HT-29 (cell line): ENCODE measurements around the gene ZCCHC7. TPM values are rescaled to one million over a fixed set of nuclear protein-coding genes. Genes with fewer than 3 reads are reported as not detected.
"Not testable (repeated sequence)": the region's sequence is repeated elsewhere in the genome, so short reads cannot be mapped to it uniquely, and the experiment has no call there.

Experiments
- DNase-seq: peaks from one replicate; pipeline ENCODE4 v3.0.0-alpha.2; 2015; ENCODE audit warnings: low spot score
- total RNA-seq: library from RNA; depleted of rRNA; stranded (reverse); fragments of >200 nt; shearing (Covaris generic); gene quantifications from 2 replicates; pipeline ENCODE4 v1.2.3, GENCODE V29; 2014

The ZCCHC7 gene
- total RNA-seq, 1 experiment from 2014 or later = 4.6 TPM

DNA sequence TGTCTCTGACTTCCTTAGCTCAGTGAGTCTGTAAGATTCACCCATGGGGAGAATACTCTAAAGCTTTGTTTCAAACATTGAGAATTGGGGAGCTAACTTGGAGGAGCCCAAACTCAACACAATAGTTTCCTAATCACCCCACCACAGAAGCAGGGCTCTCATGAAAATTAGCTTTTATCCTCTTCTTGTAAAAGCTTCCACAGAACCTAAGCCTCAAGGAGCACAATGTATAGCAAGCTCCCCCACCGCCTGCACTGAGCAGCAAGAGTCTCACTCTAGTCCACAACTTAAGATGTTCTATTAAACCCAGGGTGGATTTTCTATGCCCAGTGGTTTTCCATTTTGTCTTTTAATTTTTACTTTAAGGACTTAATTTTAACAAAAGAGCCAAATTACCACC lies 253.2 kb downstream of the ZCCHC7 start:
- no peak for DNase-seq

DNA sequence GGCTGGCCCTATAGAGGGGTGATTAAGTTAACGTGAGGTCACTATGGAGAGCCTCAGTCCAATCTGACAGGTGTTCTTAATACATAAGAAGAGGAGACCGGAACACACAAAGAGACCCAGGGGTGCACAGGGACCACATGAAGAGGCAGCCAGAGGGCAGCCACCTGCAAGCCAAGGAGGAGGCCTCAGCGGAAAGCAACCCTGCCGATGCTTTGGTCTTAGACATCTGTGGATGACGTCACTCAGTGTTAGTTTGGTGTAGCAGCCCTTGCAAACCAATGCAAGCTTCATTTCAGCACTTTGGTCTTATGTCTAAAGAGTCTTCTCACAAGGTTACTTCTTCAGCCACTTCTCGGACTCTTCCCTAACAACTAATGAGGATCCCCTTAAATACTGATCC lies 254.5 kb downstream of the ZCCHC7 start:
- DNase-seq = no peak

DNA sequence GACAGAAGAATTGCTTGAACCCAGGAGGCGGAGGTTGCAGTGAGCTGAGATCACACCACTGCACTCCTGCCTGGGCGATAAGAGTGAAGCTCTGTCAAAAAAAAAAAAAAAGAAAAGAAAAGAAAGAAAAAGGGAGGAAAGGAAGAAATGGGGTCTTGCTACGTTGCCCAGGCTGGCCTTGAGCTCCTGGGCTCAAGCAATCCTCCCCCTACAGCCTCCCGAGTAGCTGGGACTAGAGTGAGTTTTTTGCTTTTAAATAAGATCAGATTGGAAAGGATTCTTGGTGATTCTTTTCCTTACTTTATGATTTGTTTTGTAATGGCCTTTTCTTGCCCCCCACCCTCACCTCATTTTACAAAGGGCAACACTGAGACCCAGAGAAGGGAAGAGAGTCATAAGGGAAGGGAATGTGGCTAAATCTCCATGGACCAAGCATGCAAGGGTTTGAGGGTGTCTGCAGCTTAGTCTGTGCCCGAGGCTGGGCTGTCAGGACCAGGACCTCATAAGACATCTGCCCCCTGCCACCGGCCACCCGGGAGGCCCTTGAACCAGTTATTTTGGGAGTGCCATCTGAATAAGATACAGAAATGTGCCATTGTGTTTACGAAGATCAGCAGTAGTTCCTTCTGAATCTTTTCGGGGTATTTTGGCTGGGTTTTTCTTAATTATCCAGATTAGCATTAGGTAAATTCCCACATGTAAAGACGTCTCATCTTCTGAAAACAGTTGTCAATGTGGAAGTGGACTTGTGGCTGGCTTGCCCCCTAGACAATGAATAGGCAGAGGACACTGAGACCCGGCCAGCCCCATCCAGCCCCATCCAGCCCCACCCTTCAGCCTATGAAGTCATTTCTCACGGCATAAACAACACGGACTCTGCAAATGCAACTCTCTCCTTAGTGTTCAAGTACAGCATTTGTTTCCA lies 257.6 kb downstream of the ZCCHC7 start:
- no peak for DNase-seq

DNA sequence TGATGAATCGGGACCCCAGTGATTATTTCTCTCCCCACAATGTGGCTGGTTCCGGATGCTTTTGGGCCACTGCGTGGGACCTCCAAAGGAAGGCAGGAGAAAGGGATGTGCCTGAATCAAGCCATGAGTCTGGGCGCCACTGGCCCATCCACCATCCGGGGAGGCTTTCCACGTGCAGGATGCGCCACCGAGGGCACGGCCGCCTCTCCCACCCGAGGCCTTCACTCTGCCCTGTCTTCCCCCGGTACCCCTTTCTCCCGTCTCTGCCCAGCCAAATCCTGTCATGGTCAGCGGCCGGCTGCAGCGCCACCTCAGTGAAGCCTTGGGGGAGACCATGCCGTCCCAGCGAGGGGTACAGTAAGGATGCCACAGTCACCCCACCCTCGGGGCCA lies 258.2 kb downstream of the ZCCHC7 start:
- no peak for DNase-seq

DNA sequence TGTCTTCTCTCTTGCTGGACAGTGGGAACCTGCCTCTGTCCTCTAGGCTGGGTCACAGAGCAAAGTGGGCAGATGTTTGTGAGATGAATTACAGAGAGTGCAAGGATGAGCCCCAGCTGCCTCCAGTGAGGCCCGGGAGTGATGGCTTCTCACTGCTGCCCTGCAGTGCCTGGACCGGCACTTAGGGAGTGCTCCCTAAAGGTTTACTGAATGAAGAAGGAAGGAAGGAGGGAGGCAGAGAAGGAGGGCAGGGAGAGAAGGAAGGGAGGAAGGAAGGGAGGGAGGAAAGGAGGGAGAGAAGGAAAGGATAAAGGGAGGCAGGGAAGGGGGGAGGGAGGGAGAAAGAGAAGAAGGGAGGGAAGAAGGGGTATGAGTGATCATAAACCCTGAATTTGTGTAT lies 259.5 kb downstream of the ZCCHC7 start:
- no peak for DNase-seq

DNA sequence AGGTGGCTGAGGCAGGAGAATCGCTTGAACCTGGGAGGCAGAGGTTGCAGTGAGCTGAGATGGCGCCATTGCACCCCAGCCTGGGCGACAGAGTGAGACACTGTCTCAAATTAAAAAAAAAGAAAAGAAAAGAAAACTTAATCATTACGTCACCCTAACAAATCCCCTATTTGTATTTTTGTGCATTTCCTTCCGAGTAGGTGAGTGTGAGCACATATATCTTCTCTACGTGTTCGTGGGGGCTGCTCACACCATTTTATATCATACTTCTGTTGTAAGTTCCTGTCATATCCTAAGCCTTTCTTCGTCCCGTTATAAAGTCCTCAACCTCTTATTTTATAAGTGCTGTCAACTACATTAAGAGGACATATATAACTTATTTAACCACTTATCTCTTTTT lies 260.2 kb downstream of the ZCCHC7 start:
- no peak for DNase-seq

DNA sequence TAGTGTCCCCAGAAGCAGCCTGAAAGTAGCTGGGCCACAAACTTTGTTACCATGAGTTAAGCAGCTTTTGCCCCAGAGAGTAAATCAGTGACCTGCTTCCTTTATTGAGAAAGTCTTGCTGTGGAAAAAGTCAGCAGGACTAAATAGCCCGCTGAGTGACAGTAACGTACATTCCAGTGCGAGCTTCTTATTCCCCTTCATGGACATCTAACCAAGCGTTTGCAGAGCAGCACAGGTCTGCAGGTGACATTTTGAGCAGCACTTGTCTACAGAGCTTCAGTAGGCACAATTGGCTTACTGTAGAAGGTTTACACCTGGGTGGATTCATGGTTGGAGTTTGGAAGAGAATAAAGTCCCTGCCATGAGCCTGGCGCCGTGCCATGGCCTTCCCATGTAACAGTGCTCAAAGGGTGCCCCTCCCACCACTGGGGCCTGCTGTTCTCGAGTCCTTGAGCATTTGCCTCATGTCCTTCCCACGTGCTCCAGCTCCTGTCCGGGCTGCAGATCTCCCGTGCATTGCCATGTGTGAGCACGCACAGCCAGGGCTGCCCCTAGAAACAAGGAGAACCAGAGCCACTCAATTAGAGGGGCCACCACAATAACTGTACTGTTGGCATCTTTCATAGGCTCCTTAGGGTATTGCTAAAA lies 260.8 kb downstream of the ZCCHC7 start:
- no peak for DNase-seq

DNA sequence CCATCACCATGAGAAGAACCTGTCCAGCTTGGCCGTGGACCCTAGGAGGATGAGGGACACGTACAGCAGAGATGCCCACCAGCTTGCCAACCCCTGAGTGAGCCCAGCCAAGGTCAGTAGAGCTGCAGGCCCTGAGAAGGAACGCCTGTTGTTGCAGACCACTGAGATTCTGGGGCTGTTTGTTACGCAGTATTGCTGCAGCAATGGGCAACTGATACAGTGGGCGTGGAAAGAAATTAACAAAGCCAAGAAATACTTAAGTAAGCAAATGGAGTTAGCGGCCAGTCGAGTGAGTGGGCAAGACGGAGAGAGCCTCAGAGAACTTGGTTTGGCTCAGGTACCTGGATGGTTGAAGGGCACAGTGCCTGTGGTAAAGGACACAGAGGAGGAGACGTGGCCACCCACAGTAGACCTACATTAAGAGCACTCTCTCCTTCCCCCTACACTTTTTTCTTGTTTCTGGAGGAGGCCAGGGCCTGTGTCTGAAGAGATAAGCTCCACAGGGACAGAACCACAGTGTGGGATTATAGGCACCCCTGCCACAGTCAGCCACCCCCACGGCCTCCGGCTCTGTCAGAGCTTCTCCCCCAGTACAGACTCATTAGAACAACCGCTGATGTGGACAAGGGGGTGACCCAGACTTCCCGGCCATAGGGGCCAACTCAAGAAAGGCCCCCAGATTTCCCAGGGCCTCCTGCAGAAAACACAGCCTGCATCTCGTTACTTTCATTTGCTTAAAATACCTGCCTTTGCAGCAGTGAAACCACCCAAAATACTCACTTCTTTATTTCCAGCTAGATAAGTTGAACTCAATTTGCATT lies 262.0 kb downstream of the ZCCHC7 start:
- no peak for DNase-seq

DNA sequence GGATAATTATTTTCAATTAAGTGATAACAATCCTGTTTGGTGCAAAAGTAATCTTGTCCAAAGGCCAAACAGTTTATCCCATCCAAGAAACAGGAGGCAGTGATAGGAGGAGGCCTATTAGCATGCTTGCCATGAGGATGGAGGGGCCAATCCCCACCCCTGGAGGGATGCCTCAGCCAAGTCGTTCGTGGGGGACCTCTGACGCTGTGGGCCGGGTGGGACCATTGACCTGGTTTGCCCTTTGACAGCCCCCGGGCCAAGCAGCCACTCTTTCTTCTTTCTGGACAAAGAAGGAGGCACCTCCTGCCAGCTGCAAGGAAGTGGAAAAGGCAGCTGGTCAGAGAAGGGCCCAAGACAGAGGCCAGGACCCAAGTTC lies 262.6 kb downstream of the ZCCHC7 start:
- DNase-seq = no peak

DNA sequence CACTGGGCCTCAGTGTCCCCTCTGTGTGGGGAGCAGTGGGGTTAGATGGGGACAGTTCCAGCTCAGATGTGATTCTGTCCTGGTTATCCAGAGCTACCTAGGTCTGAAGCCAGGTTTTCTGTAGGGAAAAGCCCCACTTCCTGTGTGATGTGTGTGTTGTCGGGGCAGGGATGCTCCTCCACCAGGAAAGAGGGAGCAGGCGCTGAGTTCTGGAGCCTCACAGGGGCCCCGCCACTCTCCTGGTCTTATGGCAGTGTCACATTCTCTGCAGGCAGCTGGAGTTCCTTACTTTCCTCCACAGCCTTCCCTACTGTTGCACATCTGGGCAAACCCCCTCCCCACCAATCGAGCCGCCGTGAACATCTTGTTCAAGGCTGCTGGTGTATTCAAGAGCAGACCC lies 263.0 kb downstream of the ZCCHC7 start:
- no peak for DNase-seq

DNA sequence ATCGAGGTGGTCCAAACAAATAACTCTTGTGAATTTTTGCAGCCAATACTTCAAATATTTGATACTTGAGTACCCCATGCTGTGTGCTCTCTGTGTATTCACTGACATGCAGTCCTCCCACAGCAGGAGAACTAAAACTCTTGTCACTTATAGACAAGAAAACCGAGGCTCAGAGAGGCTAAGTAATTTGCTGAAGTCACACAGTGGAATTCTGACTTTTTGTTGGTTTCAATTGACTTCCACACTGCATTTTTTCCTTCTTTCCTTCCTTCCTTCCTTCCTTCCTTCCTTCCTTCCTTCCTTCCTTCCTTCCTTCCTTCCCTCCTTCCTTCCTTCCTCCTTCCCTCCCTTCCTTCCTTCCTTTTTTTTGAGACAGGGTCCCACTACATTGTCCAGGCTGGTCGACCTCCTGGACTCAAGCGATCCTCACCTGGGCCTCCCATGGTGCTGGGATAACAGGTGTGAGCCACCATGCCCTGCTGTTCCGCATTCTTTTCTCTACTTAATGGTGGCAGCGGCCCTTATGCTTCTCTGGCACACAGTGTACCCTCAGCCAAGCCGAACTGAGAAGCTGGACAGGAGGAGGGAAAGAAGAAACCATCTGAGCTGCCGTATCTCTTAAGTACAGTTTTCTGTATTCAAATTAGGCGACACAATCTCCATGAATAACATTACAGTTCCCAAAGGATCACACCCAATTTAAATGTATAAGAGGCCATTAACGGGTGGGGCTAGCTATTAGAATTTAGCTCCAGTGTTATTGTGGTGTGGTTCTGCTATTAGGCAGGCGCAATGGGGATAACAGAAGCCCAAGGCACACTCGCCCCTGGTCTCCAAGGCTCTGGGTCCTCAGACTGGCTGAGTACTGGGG lies 263.7 kb downstream of the ZCCHC7 start:
- no peak for DNase-seq

DNA sequence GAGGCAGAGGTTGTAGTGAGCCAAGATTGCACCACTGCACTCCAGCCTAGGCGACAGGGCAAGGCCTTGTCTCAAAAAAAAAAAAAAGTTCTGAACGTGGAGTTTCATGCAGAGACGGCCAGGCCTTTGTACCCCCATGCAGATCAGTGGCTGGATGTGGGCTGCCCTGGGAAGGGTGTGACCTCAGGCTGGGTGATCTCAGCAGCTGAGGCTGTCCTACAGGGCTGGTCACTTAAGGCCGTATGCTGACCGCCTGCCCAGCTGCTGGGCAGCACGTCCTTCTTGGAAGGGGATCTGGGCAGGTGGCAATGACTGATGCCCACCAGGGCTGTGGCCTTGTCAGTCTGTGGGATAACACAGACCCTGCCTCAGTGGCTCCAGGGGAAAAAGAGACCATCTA lies 264.9 kb downstream of the ZCCHC7 start:
- DNase-seq = no peak

DNA sequence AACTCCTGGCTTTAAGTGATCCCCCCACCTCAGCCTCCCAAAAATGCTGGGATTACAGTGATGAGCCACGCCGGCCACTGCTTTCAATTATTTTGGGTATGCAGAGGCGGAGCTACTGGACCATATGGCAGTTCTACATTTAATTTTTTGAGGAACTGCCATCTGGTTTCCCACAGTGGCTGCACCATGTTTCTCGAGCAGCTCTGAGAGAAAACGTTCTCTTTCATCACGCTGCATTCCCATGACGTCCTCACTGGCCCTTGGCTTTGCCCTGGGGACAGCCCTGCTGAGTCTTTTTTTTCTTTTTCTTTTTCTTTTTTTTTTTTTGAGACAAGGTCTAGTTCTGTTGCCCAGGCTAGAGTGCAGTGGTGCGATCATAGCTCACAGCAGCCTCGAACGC lies 266.6 kb downstream of the ZCCHC7 start:
- no peak for DNase-seq

DNA sequence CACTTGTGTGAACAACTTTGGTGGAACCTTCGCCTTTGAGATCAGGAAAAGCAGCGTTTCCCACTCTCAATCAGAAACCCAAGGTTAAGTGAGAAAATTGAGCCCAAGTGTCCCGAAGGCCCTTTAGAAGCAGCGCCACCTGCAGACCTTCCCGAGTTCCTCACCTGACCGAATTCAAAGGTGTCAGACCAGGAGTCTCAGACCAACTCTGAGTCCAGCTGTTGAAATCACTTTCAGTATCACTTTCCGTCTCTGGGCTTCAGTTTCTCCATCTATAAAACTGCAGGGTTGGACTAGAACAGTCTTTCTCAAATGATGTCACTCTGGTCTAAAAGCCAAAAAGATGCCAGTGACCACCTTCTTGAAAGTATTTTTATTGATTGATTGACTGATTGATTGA lies 270.4 kb downstream of the ZCCHC7 start:
- peak; percentile 51 for DNase-seq

DNA sequence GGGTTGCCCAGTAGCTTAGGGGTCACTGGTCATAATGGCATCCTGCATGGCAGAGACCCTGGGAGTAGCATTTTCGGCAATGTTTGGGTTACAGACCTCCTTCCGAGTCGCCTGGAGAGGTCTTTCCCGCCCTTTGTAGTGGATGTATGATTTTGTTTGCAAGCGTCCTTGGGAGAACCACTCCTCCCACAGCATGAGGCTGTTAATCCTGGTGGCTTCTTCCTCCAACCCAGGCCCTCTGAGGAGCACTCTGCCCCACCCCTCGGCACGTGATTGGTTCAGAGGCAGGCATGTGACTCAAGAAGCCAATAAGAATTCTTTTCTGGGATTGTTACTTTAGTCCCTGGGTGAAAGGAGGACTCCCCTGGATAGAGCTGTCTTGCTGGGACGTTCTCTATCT lies 271.9 kb downstream of the ZCCHC7 start:
- no peak for DNase-seq

DNA sequence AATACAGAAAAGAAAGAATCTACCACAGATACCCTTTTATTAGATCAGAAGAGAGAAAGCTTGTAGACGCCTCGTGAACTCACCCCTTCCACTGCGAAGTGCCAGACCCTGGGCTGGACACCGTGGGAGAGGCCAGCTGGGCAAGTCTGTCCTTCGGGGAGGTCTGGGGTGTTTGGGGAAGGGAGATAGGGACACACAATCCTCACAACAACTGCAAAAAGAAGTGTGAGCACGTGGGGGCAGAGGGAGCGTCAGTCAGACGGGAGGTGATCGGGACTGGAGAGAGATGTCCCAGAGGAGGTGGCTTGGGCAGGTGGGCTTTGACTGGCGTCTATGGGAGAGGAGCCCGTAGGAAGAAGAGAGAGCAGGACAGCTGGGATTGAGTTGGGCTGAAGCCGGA lies 274.9 kb downstream of the ZCCHC7 start:
- DNase-seq = no peak

DNA sequence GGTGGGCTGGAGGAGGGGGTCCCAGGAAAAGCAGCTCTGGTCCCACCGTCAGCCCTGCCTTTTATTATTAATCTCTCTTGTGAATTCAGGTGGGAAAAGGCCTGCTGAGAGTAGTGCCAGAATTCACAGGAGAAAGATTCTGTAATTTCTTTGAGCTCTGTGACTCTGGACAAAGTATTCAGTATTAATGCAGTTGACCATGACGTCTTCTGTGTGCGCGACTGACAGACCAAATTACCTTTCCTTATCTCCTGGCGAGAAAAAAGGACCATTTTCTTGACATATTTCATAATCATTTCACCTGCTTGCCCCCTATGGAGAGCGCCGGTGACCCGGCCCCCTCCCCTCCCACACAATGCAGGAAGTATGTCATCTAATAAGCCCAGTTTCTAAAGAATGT lies 275.3 kb downstream of the ZCCHC7 start:
- DNase-seq = no peak

DNA sequence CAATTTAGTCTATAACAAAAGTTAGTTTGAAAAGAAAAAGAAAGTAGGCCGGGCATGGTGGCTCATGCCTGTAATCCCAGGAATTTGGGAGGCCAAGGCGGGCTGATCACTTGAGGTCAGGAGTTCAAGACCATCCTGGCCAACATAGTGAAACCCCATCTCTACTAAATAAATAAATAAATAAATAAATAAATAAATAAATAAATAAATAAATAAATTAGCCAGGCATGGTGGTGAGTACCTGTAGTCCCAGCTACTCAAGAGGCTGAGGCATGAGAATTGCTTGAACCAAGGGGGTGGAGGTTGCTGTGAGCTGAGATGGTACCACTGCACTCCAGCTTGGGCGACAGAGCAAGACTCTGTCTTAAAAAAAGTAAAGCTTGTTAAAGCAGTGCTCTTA lies 277.6 kb downstream of the ZCCHC7 start:
- not testable (repeated sequence) for DNase-seq

DNA sequence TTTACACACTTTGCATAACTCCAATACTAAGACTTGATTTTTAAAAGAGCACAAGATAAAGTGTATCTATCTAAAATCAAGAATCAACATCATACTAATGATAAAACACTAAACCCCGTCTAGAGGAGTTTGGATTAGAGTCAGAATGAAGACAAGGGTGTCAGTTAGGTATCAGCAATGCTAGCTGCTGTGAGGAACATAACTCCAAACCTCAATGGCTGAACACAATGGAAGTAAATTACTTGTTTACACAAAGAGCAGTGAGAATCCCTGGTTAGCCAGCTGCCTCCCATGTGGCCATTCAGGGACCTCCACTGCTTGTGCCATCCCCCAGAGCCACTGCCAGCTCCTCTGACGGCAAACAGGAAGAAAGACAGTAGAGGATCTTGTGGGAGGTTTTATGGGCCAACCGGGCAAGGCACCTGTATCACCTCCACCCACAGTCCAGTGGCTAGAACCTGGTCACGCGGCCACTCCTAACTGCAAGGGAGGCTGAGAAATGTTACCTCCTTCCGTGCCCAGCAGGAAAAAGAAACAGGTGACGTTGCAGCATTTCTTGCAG lies 278.2 kb downstream of the ZCCHC7 start:
- DNase-seq = no peak

DNA sequence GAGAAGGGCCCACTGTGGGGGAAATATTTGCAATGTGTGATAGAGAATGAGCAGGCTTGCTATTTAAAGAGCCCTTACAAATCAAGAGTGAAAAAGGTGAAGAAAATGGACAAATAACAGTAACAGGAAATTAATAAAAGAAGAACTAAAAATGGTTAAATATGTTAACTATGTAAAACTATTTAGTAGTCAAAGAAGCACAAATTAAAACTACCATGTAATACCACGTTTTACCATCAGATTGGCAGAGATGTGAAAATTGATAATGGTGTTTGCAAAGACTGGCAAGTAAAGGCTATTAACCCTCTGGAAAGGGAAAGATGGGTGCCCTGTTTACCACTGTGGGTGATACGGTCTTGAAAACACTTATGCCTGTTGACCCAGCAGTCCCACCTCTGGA lies 279.0 kb downstream of the ZCCHC7 start:
- DNase-seq = no peak

DNA sequence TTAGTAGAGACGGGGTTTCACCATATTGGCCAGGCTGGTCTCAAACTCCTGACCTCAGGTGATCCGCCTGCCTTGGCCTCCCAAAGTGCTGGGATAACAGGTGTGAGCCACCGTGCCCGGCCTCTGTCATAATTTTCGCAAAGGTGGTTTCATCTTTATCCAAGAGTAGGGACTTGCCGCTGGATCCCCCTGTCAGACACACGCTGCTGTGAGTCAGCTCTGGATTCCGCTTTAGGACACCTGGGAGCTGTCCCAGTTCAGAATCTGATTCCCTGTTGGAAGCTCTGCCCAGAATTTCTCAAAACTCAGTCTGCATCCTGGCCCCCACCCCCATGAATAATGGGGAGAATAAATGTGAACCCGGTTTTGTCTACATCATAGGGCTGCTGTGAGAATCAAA lies 284.2 kb downstream of the ZCCHC7 start:
- no peak for DNase-seq
